Liver (tissue), 9 donors: ENCODE results near the gene ATP2B1. TPM values are rescaled to one million over a fixed set of nuclear protein-coding genes. Genes with fewer than 3 reads are reported as not detected.

Experiments
- DNase-seq: peaks from one replicate; pipeline ENCODE4 v3.0.0-alpha.2; 2017; ENCODE audit warnings: low spot score
- H3K27ac ChIP-seq, 2 donors: one replicate each; pipeline ENCODE4 v1.7.0; 2013; ENCODE audit warnings: inconsistent platforms in 2 of 2, low read length in 2 of 2, control low read depth in 1 of 2, low read depth in 1 of 2, mild to moderate bottlenecking in 1 of 2
- H3K27me3 ChIP-seq, 4 donors: one replicate each; pipeline versions ENCODE4 v1.6.1 to v1.7.0; 2013; ENCODE audit warnings: low read length in 3 of 4, inconsistent platforms in 1 of 4, mild to moderate bottlenecking in 1 of 4, moderate library complexity in 1 of 4; ENCODE audit not compliant: control insufficient read depth in 4 of 4, insufficient read depth in 4 of 4
- H3K36me3 ChIP-seq, 4 donors: one replicate each; pipeline versions ENCODE4 v1.6.1 to v1.7.0; 2013; ENCODE audit warnings: low read length in 3 of 4, mild to moderate bottlenecking in 3 of 4, low read depth in 1 of 4, moderate library complexity in 1 of 4; ENCODE audit not compliant: control insufficient read depth in 4 of 4, insufficient read depth in 3 of 4
- H3K4me1 ChIP-seq, 4 donors: one replicate each; pipeline versions ENCODE4 v1.6.1 to v1.7.0; 2013; ENCODE audit warnings: low read length in 3 of 4, mild to moderate bottlenecking in 3 of 4, moderate library complexity in 1 of 4; ENCODE audit not compliant: control insufficient read depth in 4 of 4, insufficient read depth in 4 of 4
- H3K4me3 ChIP-seq, 3 donors: one replicate each; pipeline versions ENCODE4 v1.6.1 to v1.7.0; 2013; ENCODE audit warnings: low read length in 3 of 3, control low read depth in 1 of 3, low read depth in 1 of 3, mild to moderate bottlenecking in 1 of 3
- H3K9ac ChIP-seq, 2 donors: one replicate each; pipeline ENCODE4 v1.7.0; 2013; ENCODE audit warnings: low read length in 2 of 2, mild to moderate bottlenecking in 2 of 2, moderate library complexity in 2 of 2, control low read depth in 1 of 2, low read depth in 1 of 2
- H3K9me3 ChIP-seq, 4 donors: one replicate each; pipeline versions ENCODE4 v1.6.1 to v1.7.0; 2013; ENCODE audit warnings: low read length in 3 of 4; ENCODE audit not compliant: control insufficient read depth in 4 of 4
- EGR1 ChIP-seq, 2 donors: IDR thresholded peaks; 2 replicates each; pipeline ENCODE4 v1.6.1; 2016 to 2018; ENCODE audit warnings: antibody characterized with exemption in 2 of 2, low read depth in 2 of 2
- FOXA1 ChIP-seq: IDR thresholded peaks from 2 replicates; pipeline ENCODE4 v1.6.1; 2016; ENCODE audit warnings: antibody characterized with exemption
- FOXA2 ChIP-seq: IDR thresholded peaks from 2 replicates; pipeline ENCODE4 v1.6.1; 2016; ENCODE audit warnings: antibody characterized with exemption
- GABPA ChIP-seq, 2 donors: IDR thresholded peaks in 1 of 2; conservative IDR thresholded peaks in 1 of 2; 2 replicates each; pipeline ENCODE4 v1.6.1; 2016; ENCODE audit warnings: antibody characterized with exemption in 2 of 2, mild to moderate bottlenecking in 1 of 2, moderate library complexity in 1 of 2
- HNF4A ChIP-seq, 2 donors: conservative IDR thresholded peaks; 2 replicates each; pipeline ENCODE4 v1.6.1; 2016; ENCODE audit warnings: antibody characterized with exemption in 2 of 2, mild to moderate bottlenecking in 2 of 2
- JUND ChIP-seq, 2 donors: IDR thresholded peaks; 2 replicates each; pipeline ENCODE4 v1.6.1; 2016; ENCODE audit warnings: antibody characterized with exemption in 2 of 2
- MAX ChIP-seq: IDR thresholded peaks from 2 replicates; pipeline ENCODE4 v1.6.1; 2016; ENCODE audit warnings: antibody characterized with exemption
- NR2F2 ChIP-seq: IDR thresholded peaks from 2 replicates; pipeline ENCODE4 v1.6.1; 2016; ENCODE audit warnings: antibody characterized with exemption
- RAD21 ChIP-seq, 2 donors: IDR thresholded peaks; 2 replicates each; pipeline ENCODE4 v1.6.1; 2016; ENCODE audit warnings: antibody characterized with exemption in 2 of 2, mild to moderate bottlenecking in 2 of 2
- REST ChIP-seq: IDR thresholded peaks from 2 replicates; pipeline ENCODE4 v1.6.1; 2016; ENCODE audit warnings: antibody characterized with exemption, mild to moderate bottlenecking
- RXRA ChIP-seq, 2 donors: IDR thresholded peaks; 2 replicates each; pipeline ENCODE4 v1.6.1; 2017 to 2018; ENCODE audit warnings: antibody characterized with exemption in 2 of 2, mild to moderate bottlenecking in 1 of 2
- SP1 ChIP-seq: IDR thresholded peaks from 2 replicates; pipeline ENCODE4 v1.6.1; 2018; ENCODE audit warnings: antibody characterized with exemption, mild to moderate bottlenecking
- TAF1 ChIP-seq: conservative IDR thresholded peaks from 2 replicates; pipeline ENCODE4 v1.6.1; 2016; ENCODE audit warnings: antibody characterized with exemption, mild to moderate bottlenecking
- YY1 ChIP-seq: IDR thresholded peaks from 2 replicates; pipeline ENCODE4 v1.6.1; 2016; ENCODE audit warnings: antibody characterized with exemption, mild to moderate bottlenecking
- WGBS: extraction: QIAGEN DNeasy Blood & Tissue Kit; methylation state at CpG from one replicate; pipeline ENCODE4 v1.1.7; 2013; 5-methylcytosine and 5-hydroxymethylcytosine counted together
- polyA plus RNA-seq, 2 donors: library from polyadenylated mRNA; stranded (reverse) in 1 of 2; unstranded in 1 of 2; fragments of 200-250 nt in 1 of 2; fragments of >200 nt in 1 of 2; fragmentation: Nextera tagmentation in 1 of 2; extraction: Ambion mirVana in 1 of 2; gene quantifications; one replicate each; pipeline versions ENCODE4 v1.2.1 to v1.2.3, GENCODE V29; 2013 to 2015
- total RNA-seq, 2 donors: library from RNA; depleted of rRNA; stranded (reverse); fragments of >200 nt; gene quantifications; one replicate each; pipeline ENCODE4 v1.2.3, GENCODE V29; 2014
- TF ChIP-seq, protein P1 (sequence below): IDR thresholded peaks from 2 replicates; pipeline ENCODE4 v1.6.1; 2016; ENCODE audit warnings: antibody characterized with exemption
- TF ChIP-seq, protein P2 (sequence below): fragments of 150-350 bp; IDR thresholded peaks from 2 replicates; pipeline ENCODE4 v1.5.1; 2017; ENCODE audit warnings: improper control_type of control experiment, low read depth, low read length; ENCODE audit not compliant: missing input control
- donor health status: healthy.
- donor health status: healthy.
- donor health status: healthy.
- donor health status: healthy.
- donor health status: healthy.

Gene ATP2B1
- total and polyA plus RNA-seq, 4 donors: 7.3 to 41.1 (median 22.8) TPM

- no peaks in the 10 kb centered on the region for H3K9me3 ChIP-seq
- no peak for DNase-seq
- H3K27me3 ChIP-seq: no peaks in the 10 kb centered on the region
- TF ChIP-seq JUND (IDR thresholded peaks at IDR 0.05) (no peak), FOXA2 (no peak), TAF1 (no peak), RAD21 (IDR thresholded peaks at IDR 0.05) (no peak), RXRA (IDR thresholded peaks at IDR 0.05) (no peak), NR2F2 (no peak), HNF4A (conservative IDR thresholded peaks at IDR 0.05) (no peak)
- TF ChIP-seq, protein P1, sequence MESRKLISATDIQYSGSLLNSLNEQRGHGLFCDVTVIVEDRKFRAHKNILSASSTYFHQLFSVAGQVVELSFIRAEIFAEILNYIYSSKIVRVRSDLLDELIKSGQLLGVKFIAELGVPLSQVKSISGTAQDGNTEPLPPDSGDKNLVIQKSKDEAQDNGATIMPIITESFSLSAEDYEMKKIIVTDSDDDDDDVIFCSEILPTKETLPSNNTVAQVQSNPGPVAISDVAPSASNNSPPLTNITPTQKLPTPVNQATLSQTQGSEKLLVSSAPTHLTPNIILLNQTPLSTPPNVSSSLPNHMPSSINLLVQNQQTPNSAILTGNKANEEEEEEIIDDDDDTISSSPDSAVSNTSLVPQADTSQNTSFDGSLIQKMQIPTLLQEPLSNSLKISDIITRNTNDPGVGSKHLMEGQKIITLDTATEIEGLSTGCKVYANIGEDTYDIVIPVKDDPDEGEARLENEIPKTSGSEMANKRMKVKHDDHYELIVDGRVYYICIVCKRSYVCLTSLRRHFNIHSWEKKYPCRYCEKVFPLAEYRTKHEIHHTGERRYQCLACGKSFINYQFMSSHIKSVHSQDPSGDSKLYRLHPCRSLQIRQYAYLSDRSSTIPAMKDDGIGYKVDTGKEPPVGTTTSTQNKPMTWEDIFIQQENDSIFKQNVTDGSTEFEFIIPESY: no peak
- H3K4me1 ChIP-seq: no peaks in the 10 kb centered on the region
- no peak overlapping the region for H3K9ac ChIP-seq
- H3K4me3 ChIP-seq: no peak overlapping the region
- no peak overlapping the region for H3K27ac ChIP-seq
- no peaks in the 10 kb centered on the region for H3K36me3 ChIP-seq
These were observed 11.3 kb downstream of the ATP2B1 start for GRCh38 chr12:89697296-89697695.

DNA sequence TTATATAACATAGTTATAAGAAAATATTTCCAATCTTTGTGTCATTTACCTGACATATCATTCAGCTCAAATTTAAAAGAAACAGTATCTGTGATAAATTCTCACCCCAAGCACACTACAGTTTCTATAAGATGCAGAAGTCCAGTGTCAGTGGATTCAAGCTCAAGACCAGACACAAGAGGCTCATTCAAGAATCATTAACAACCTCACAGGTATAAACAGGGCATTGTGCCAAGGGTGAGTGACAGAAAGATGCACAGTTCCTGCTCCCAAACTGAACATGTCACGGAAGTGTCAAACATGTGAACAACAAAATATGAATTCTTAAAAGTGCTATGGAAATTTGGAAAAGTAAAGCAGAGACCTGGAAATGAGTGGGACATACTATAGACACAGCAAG lies 12.8 kb downstream of the ATP2B1 start:
- Histone ChIP-seq H3K9me3 (no peaks in the 10 kb centered on the region), H3K27me3 (no peaks in the 10 kb centered on the region), H3K27ac (no peak overlapping the region), H3K4me3 (no peak overlapping the region), H3K4me1 (no peaks in the 10 kb centered on the region), H3K9ac (no peak overlapping the region), H3K36me3 (no peaks in the 10 kb centered on the region)
- TF ChIP-seq YY1: no peak
- no peak for TF ChIP-seq GABPA (IDR thresholded peaks at IDR 0.05 in 1 of 2, conservative IDR thresholded peaks at IDR 0.05 in 1 of 2)
- TF ChIP-seq NR2F2: no peak
- TF ChIP-seq RXRA (IDR thresholded peaks at IDR 0.05): no peak
- TF ChIP-seq MAX: no peak
- no peak for TF ChIP-seq RAD21 (IDR thresholded peaks at IDR 0.05)
- no peak for TF ChIP-seq REST
- TF ChIP-seq JUND (IDR thresholded peaks at IDR 0.05): no peak
- TF ChIP-seq FOXA1: no peak
- TF ChIP-seq TAF1: no peak
- no peak for TF ChIP-seq FOXA2
- TF ChIP-seq SP1: no peak
- TF ChIP-seq, protein P2, sequence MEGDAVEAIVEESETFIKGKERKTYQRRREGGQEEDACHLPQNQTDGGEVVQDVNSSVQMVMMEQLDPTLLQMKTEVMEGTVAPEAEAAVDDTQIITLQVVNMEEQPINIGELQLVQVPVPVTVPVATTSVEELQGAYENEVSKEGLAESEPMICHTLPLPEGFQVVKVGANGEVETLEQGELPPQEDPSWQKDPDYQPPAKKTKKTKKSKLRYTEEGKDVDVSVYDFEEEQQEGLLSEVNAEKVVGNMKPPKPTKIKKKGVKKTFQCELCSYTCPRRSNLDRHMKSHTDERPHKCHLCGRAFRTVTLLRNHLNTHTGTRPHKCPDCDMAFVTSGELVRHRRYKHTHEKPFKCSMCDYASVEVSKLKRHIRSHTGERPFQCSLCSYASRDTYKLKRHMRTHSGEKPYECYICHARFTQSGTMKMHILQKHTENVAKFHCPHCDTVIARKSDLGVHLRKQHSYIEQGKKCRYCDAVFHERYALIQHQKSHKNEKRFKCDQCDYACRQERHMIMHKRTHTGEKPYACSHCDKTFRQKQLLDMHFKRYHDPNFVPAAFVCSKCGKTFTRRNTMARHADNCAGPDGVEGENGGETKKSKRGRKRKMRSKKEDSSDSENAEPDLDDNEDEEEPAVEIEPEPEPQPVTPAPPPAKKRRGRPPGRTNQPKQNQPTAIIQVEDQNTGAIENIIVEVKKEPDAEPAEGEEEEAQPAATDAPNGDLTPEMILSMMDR: no peak
- no peak for TF ChIP-seq EGR1 (IDR thresholded peaks at IDR 0.05; ENCODE audit: low read depth in 2 of 2)
- TF ChIP-seq HNF4A (conservative IDR thresholded peaks at IDR 0.05): no peak
- TF ChIP-seq, protein P1: no peak
- DNase-seq: no peak
- 77% methylated on average over 1 of the region's 1 CpG for WGBS
